T-cell (primary cell): ENCODE measurements around the gene GOT2. TPM values are rescaled to one million over a fixed set of nuclear protein-coding genes. Genes with fewer than 3 reads are reported as not detected.
"Not testable (repeated sequence)": the region's sequence is repeated elsewhere in the genome, so short reads cannot be mapped to it uniquely, and the experiment has no call there.

Experiments used
- ATAC-seq, 4 experiments: fragments of 200-7000 bp in 3 of 4; fragments of 150-1000 bp in 1 of 4; cut with Tn5 transposase; replicated peaks in 1 of 4; 1 replicate in 3 of 4; 2 replicates in 1 of 4; pipeline ENCODE4 v1.10.0; 2021; ENCODE audit warnings: moderate library complexity in 3 of 4, mild to moderate bottlenecking in 2 of 4, moderate number of reproducible peaks in 1 of 4
- CTCF ChIA-PET, 2 donors: fragments of 300-600 bp; sonication (Branson Sonifier 250); formaldehyde crosslinking; loops; one replicate each; lab custom pipeline; 2022; ENCODE audit warnings: antibody characterized with exemption in 2 of 2; lab: Charles Lee
- POLR2A ChIA-PET, 2 donors: fragments of 300-600 bp; sonication (Branson Sonifier 250); formaldehyde crosslinking; loops; one replicate each; lab custom pipeline; 2022; ENCODE audit warnings: antibody characterized with exemption in 2 of 2; lab: Charles Lee
- DNase-seq, 35 experiments: peaks; one replicate each; pipeline versions ENCODE4 v3.0.0 to v3.0.0-alpha.2; 2013 to 2023
- H3K27ac ChIP-seq: one replicate; pipeline ENCODE4 v1.5.1; 2013; ENCODE audit warnings: low read length
- H3K27me3 ChIP-seq, 2 experiments: replicated peaks in 1 of 2; 1 replicate in 1 of 2; 2 replicates in 1 of 2; pipeline versions ENCODE4 v1.6.1 to v1.7.0; 2013; ENCODE audit warnings: low read length in 1 of 2, mixed read lengths in 1 of 2; ENCODE audit not compliant: control insufficient read depth in 2 of 2, insufficient read depth in 2 of 2; ENCODE audit errors: extremely low read depth in 1 of 2
- H3K36me3 ChIP-seq, 2 donors: 1 replicate in 1 of 2; 2 replicates in 1 of 2; pipeline versions ENCODE4 v1.6.1 to v1.7.0; 2013; ENCODE audit warnings: low read length in 1 of 2; ENCODE audit not compliant: control insufficient read depth in 2 of 2, insufficient read depth in 1 of 2; ENCODE audit errors: extremely low read depth in 1 of 2
- H3K4me1 ChIP-seq, 2 experiments: 1 replicate in 1 of 2; 2 replicates in 1 of 2; pipeline versions ENCODE4 v1.6.1 to v1.7.0; 2013; ENCODE audit warnings: low read length in 2 of 2, mixed read lengths in 1 of 2; ENCODE audit not compliant: insufficient read depth in 2 of 2, control insufficient read depth in 1 of 2; ENCODE audit errors: extremely low read depth in 1 of 2
- H3K4me3 ChIP-seq, 2 donors: 1 replicate in 1 of 2; 2 replicates in 1 of 2; pipeline versions ENCODE4 v1.5.1 to v1.7.0; 2013; ENCODE audit warnings: mild to moderate bottlenecking in 2 of 2, low read length in 1 of 2, moderate library complexity in 1 of 2; ENCODE audit not compliant: control insufficient read depth in 1 of 2; ENCODE audit errors: extremely low read depth in 1 of 2
- H3K9me3 ChIP-seq: 2 replicates; pipeline ENCODE4 v1.7.0; 2013
- H3K27ac Mint-ChIP-seq, 2 donors: one replicate each; pipeline ENCODE4 v1.8.0; 2020 to 2021; ENCODE audit warnings: mild to moderate bottlenecking in 2 of 2, mixed read lengths in 2 of 2
- H3K27me3 Mint-ChIP-seq, 2 donors: one replicate each; pipeline ENCODE4 v1.8.0; 2021 to 2022; ENCODE audit warnings: mixed read lengths in 2 of 2
- H3K36me3 Mint-ChIP-seq: one replicate; pipeline ENCODE4 v1.8.0; 2021; ENCODE audit warnings: mixed read lengths
- H3K4me1 Mint-ChIP-seq, 3 donors: one replicate each; pipeline ENCODE4 v1.8.0; 2020 to 2022; ENCODE audit warnings: mixed read lengths in 3 of 3, mild to moderate bottlenecking in 1 of 3
- H3K4me3 Mint-ChIP-seq, 3 donors: one replicate each; pipeline ENCODE4 v1.8.0; 2020 to 2022; ENCODE audit warnings: mild to moderate bottlenecking in 3 of 3, mixed read lengths in 3 of 3, moderate library complexity in 3 of 3
- H3K9me3 Mint-ChIP-seq, 3 donors: one replicate each; pipeline ENCODE4 v1.8.0; 2020 to 2022; ENCODE audit warnings: mixed read lengths in 3 of 3
- WGBS: methylation state at CpG from one replicate; pipeline ENCODE4 v1.1.5; 2013; ENCODE audit warnings: missing lambda C conversion rate; ENCODE audit not compliant: insufficient coverage; 5-methylcytosine and 5-hydroxymethylcytosine counted together
- total RNA-seq, 35 experiments: library from RNA in 6 of 35; stranded (reverse) in 6 of 35; fragments of 120-200 nt in 1 of 35; gene quantifications; one replicate each; pipeline versions ENCODE4 v1.2.1 to v1.2.4 and lab custom pipeline; 2013 to 2026

The GOT2 gene
- total RNA-seq (10 to 100 TPM; 29.2 to 43.4 (median 42.0) TPM), total RNA-seq (lab: John Stamatoyannopoulos, UW) (20.4 to 161 (median 39.7) reads per million in 29 experiments)
- 38.3 TPM for total RNA-seq (2013)

GRCh38 chr16:58733671-58734458, at the start of gene GOT2:
GOT2 (minus strand) TSS chr16:58734316; CDS start chr16:58734228, 88 bp downstream.
- Mint-ChIP-seq H3K9me3 (no peaks in the 10 kb centered on the region), H3K36me3 (no peaks in the 10 kb centered on the region), H3K27ac (peak within 1 kb of the TSS; percentile 55 to 90), H3K4me3 (peak within 1 kb of the TSS; percentile 94 to 98 (median 95)), H3K4me1 (peaks cover 33 to 45% (median 40%) of the 10 kb centered on the region in 3 donors), H3K27me3 (no peaks in the 10 kb centered on the region)
- Histone ChIP-seq H3K36me3 (no peaks in the 10 kb centered on the region), H3K4me3 (peak within 1 kb of the TSS; percentile 84 to 92), H3K9me3 (no peaks in the 10 kb centered on the region), H3K27me3 (no peaks in the 10 kb centered on the region), H3K4me1 (peaks cover 3 to 20% of the 10 kb centered on the region in 2 experiments), H3K27ac (peak within 1 kb of the TSS; percentile 57)
- ChIA-PET POLR2A (no interaction called here), CTCF (interaction anchor here in 1 of 2 donors (0.7 kb wide), 1 partner anchor 22 kb away, joined by 3 read pairs; no protein-coding TSS in a partner anchor)
- peak; percentile 97 to 99 (median 98) for ATAC-seq
- WGBS = under 1% methylated on average over 68 of the region's 68 CpGs
- peak; percentile 57 to 86 (median 70) for DNase-seq

GRCh38 chr16:58779291-58779690, 45.2 kb upstream of the GOT2 start:
- H3K9me3 ChIP-seq, H3K27me3 ChIP-seq, H3K4me1 Mint-ChIP-seq, POLR2A ChIA-PET, H3K4me1 ChIP-seq, H3K36me3 Mint-ChIP-seq, DNase-seq, H3K4me3 ChIP-seq, H3K27ac Mint-ChIP-seq, H3K36me3 ChIP-seq, H3K9me3 Mint-ChIP-seq, H3K4me3 Mint-ChIP-seq, H3K27me3 Mint-ChIP-seq, H3K27ac ChIP-seq, ATAC-seq, CTCF ChIA-PET: not testable (repeated sequence)
- 80% methylated on average over 1 of the region's 1 CpG for WGBS

GRCh38 chr16:58773870-58774269, 39.8 kb upstream of the GOT2 start:
- ATAC-seq = no peak
- ChIA-PET POLR2A (no interaction called here), CTCF (no interaction called here)
- H3K9me3 ChIP-seq = no peaks in the 10 kb centered on the region
- DNase-seq = no peak
- no peak overlapping the region for H3K27ac ChIP-seq
- no peak overlapping the region for H3K4me3 ChIP-seq
- H3K4me3 Mint-ChIP-seq = no peak overlapping the region
- H3K27me3 ChIP-seq = peaks cover 0 to 9% of the 10 kb centered on the region in 2 experiments
- no peaks in the 10 kb centered on the region for H3K9me3 Mint-ChIP-seq
- H3K4me1 Mint-ChIP-seq = no peaks in the 10 kb centered on the region
- H3K4me1 ChIP-seq = no peaks in the 10 kb centered on the region
- H3K27ac Mint-ChIP-seq = no peak overlapping the region
- H3K36me3 ChIP-seq = no peaks in the 10 kb centered on the region
- H3K27me3 Mint-ChIP-seq = peaks cover 5 to 20% of the 10 kb centered on the region in 2 donors
- no peaks in the 10 kb centered on the region for H3K36me3 Mint-ChIP-seq

GRCh38 chr16:58768145-58768544, 34.0 kb upstream of the GOT2 start:
- POLR2A ChIA-PET = no interaction called here

GRCh38 chr16:58767581-58767980, 33.5 kb upstream of the GOT2 start:
- no peaks in the 10 kb centered on the region for H3K4me1 ChIP-seq

More at GRCh38 chr16:58768145-58768544, 34.0 kb upstream of the GOT2 start:
- Histone ChIP-seq H3K9me3 (no peaks in the 10 kb centered on the region), H3K27ac (no peak overlapping the region), H3K4me1 (no peaks in the 10 kb centered on the region), H3K27me3 (peaks cover 0 to 11% of the 10 kb centered on the region in 2 experiments), H3K4me3 (no peak overlapping the region), H3K36me3 (no peaks in the 10 kb centered on the region)
- ATAC-seq = no peak
- WGBS = 100% methylated on average over 1 of the region's 2 CpGs
- CTCF ChIA-PET = no interaction called here
- H3K27ac Mint-ChIP-seq = no peak overlapping the region
- no peaks in the 10 kb centered on the region for H3K4me1 Mint-ChIP-seq
- no peaks in the 10 kb centered on the region for H3K36me3 Mint-ChIP-seq
- no peak for DNase-seq
- H3K9me3 Mint-ChIP-seq = no peaks in the 10 kb centered on the region
- H3K4me3 Mint-ChIP-seq = no peak overlapping the region
- peaks cover 5 to 25% of the 10 kb centered on the region in 2 donors for H3K27me3 Mint-ChIP-seq

GRCh38 chr16:58756650-58757332, 22.7 kb upstream of the GOT2 start:
- Histone ChIP-seq H3K4me3 (no peak overlapping the region), H3K9me3 (no peaks in the 10 kb centered on the region), H3K27ac (no peak overlapping the region), H3K36me3 (no peaks in the 10 kb centered on the region), H3K27me3 (peaks cover 0 to 2% of the 10 kb centered on the region in 2 experiments), H3K4me1 (peaks cover 0 to 7% of the 10 kb centered on the region in 2 experiments)
- WGBS = 56% methylated on average over 4 of the region's 7 CpGs
- CTCF ChIA-PET = interaction anchor here (0.6 to 2.6 kb wide), 20 partner anchors 12 to 456 kb away, joined by 3 to 28 read pairs (median 4); partner anchors contain the start of genes SETD6 (in 1 of the 2) and SLC38A7 (in 1 of the 2)
- peaks cover 9% of the 10 kb centered on the region in 3 donors for H3K4me1 Mint-ChIP-seq
- ATAC-seq (no peak), DNase-seq (no peak)
- peak overlapping the region in 1 of 3 donors; percentile 61 for H3K4me3 Mint-ChIP-seq
- no peaks in the 10 kb centered on the region for H3K27me3 Mint-ChIP-seq
- H3K27ac Mint-ChIP-seq = peak overlapping the region; percentile 79 to 85
- H3K36me3 Mint-ChIP-seq = no peaks in the 10 kb centered on the region
- no peaks in the 10 kb centered on the region for H3K9me3 Mint-ChIP-seq
- POLR2A ChIA-PET = interaction anchor here in 1 of 2 donors (0.5 kb wide), 1 partner anchor 178 kb away, joined by 3 read pairs; no protein-coding TSS in a partner anchor

More at GRCh38 chr16:58767581-58767980, 33.5 kb upstream of the GOT2 start:
- Histone ChIP-seq H3K27ac (no peak overlapping the region), H3K27me3 (peaks cover 0 to 11% of the 10 kb centered on the region in 2 experiments), H3K4me3 (no peak overlapping the region), H3K9me3 (no peaks in the 10 kb centered on the region), H3K36me3 (no peaks in the 10 kb centered on the region)
- Mint-ChIP-seq H3K36me3 (no peaks in the 10 kb centered on the region), H3K4me1 (no peaks in the 10 kb centered on the region), H3K4me3 (no peak overlapping the region), H3K9me3 (no peaks in the 10 kb centered on the region), H3K27me3 (peaks cover 4 to 25% of the 10 kb centered on the region in 2 donors), H3K27ac (no peak overlapping the region)
- ChIA-PET POLR2A (no interaction called here), CTCF (no interaction called here)
- no CpG with 5 or more reads among the region's 2 CpGs for WGBS
- ATAC-seq (no peak), DNase-seq (no peak)
